ENCODE data around the gene DNAJC22.
A peak's percentile ranks its signal among the peaks of the same experiment; 100 is the strongest.
"Not testable (repeated sequence)": the region's sequence is repeated elsewhere in the genome, so short reads cannot be mapped to it uniquely, and the experiment has no call there.

The DNAJC22 gene

DNA sequence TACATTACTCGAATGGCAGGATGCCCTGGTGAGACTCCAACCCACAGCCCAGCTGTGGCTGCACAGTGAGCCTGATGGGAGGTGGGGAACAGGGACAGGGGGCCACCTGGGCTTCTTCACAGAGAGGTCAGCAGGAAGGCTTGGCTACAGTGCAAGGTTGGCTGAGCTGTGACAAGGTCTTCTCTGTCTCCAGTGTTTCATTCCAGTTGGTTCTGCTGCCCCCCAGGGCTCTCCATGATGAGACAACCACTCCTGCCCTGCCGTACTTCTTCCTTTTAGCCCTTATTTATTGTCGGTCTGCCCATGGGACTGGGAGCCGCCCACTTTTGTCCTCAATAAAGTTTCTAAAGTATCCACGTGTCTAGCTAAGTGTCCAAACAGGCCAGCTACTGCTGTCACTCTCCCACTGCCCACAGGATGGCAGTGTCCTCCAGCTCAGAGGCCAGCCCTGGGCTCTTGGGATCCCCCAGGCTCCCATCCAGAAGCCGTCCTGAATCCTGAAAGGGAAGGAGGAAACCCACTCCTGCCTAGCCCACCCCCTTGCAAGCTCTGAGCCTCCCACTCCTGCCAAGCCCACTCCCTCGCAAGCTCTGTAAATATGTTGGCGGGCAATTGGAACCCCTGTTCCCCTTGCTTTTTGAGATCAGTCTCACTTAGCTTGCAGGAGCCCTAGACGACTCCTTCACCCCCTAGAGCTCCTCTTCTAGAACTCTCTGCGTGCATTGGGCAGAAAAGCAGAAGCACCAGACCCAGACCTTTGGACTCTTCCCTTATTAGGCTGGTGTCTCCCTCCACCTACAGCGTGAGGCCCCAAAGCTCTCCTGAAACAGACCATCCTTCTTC lies 15.1 kb upstream of the DNAJC22 start:
- DNase-seq, result no peak

DNA sequence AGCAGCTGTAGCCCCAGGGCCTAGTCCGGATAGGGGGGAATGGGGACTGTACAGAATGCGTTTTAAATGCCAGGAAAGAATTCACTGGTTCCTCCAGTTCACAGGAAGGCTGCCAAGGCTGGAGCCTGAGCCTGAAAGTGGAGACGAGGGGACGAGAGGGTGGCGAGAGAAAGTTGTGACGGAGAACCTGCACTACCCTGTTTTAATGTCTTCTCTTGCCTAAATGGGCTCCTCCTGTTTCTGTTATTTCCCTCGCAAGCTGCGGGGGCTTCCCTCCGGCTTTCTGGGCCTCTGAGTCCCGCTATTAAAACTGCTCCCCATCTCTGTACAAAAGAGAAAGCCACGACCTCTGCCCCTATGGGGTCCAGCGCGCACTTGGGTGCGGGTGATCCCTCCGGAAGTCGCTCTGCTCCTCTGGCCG lies 14.2 kb upstream of the DNAJC22 start:
- no peak for DNase-seq

DNA sequence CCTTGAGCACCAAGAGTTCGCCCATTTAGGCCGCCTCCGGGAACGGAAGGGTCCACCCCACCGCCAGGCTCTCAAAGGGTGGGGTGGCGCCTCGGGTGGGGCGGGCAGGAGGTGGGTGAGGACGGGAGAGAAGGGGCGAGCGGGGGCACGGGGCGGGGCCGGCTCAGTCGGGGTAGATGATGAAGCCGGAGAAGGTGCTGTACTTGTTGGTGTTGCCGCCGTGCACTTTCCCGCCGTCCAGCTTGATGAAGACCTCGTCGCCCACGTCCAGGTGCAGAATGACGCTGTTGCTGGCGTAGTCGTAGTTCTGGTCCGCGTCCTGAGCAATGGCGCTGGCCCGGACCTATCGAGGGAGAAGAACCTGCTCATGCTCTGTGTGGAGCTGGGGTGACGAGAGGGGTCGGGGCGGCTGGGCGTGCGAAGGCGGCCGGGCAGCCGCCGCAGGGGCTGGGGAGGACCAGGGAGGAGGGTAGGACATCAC lies 13.8 kb upstream of the DNAJC22 start:
- no peak for DNase-seq

DNA sequence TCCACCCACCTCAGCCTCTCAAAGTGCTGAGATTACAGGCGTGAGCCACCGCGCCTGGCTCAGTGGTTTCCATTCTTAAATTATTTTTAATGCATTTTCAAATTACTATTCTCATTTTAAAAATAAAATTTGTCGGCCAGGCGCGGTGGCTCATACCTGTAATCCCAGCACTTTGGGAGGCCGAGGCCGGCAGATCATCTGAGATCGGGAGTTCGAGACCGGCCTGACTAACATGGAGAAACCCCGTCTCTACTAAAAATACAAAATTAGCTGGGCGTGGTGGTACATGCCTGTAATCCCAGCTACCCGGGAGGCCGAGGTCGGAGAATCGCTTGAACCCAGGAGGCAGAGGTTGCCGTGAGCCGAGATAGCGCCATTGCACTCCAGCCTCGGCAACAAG lies 12.9 kb upstream of the DNAJC22 start:
- DNase-seq, result not testable (repeated sequence)

DNA sequence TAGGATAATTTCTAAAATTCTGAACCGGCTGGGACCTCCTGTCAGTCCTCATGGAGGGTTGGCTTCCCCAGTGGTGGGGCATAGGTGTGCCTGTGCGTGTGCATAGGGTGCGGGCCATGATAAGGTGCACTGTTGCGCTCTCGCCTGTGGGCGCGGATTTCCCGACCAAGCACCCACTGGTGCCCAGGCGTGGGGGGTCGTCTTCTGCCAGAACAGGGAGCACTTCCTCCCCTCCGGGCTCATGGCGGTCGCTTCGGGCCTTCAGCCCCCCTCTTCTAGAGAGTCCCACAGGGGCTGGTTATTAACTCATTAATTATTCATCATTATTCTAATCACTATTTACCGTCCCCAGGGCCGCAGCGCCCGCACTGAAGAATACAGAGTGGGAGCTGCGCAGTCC lies 12.5 kb upstream of the DNAJC22 start:
- no peak for DNase-seq

GRCh38 chr12:49334681-49335080 lies 12.0 kb upstream of the DNAJC22 start:
- no peak for DNase-seq

DNA sequence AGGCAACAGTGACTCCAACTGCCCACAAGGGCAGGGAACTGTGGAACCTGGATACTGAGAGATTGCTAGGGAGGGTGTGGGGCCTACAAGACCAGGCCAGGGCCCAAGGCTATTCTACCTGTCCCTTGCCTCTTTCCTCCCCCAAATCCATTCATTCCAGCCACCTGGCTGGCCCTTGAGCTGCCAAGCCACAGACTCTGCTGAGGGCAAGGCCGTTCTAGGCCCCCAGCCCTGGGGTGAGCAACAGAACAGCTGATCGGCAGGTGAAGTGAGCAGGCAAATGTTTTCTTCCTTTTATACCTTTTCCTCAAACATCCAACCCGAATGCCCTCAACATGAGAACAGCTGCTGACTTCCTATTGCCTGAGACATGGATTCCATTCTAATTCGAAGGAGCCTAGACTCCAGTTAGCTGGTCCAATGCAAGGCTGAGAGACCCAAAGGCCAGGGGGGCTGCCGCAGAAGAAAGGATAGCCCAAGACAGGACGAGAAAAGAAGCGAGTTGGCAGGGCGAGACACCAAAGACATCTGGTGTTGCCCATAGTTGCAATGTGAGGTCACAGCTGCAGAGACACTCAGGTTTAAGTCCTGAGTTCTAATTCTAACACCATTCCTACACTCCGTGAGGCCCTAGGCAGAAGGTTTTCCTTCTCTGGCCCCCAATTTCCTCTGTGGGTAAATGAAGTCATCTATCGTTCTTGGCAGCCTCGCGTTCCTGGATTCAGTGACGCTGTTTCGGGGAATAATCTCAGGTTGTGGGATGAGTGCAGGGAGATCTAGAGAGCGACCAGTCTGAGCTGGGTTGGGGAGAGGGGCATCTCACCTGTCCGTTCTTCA lies 11.4 kb upstream of the DNAJC22 start:
- no peak for DNase-seq

DNA sequence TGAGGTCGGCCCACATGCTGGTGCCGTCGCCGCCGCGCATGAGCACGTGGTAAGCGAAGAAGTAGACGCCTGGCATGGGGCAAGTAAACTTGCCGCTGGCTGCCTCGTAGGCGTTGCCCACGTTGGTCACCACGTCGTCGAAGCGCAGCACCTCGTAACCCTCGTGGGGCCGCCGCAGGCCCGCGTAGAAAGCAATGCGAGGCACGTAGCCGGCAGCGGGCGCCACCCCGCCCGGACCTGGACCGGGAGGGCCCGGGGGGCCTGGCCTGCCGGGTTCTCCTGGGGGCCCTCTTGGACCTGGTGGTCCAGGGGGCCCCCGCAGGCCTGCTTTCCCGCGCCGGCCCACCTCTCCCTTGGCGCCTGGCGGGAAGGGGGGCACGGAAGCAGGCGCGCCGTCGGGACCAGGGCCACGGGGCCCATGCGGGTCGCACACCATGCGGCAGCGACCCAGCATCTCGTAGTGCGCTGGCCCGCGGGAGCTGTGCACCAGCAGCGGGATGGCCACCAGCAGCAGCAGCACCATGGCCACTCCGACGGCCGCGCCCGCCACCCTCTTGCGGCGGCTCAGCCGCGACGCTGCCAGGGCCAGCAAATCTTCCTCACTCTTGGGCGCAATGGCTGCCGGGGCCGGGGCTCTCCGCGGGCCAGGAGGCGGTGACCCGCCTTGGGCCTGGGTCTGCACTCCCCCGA lies 10.6 kb upstream of the DNAJC22 start:
- DNase-seq, result no peak

DNA sequence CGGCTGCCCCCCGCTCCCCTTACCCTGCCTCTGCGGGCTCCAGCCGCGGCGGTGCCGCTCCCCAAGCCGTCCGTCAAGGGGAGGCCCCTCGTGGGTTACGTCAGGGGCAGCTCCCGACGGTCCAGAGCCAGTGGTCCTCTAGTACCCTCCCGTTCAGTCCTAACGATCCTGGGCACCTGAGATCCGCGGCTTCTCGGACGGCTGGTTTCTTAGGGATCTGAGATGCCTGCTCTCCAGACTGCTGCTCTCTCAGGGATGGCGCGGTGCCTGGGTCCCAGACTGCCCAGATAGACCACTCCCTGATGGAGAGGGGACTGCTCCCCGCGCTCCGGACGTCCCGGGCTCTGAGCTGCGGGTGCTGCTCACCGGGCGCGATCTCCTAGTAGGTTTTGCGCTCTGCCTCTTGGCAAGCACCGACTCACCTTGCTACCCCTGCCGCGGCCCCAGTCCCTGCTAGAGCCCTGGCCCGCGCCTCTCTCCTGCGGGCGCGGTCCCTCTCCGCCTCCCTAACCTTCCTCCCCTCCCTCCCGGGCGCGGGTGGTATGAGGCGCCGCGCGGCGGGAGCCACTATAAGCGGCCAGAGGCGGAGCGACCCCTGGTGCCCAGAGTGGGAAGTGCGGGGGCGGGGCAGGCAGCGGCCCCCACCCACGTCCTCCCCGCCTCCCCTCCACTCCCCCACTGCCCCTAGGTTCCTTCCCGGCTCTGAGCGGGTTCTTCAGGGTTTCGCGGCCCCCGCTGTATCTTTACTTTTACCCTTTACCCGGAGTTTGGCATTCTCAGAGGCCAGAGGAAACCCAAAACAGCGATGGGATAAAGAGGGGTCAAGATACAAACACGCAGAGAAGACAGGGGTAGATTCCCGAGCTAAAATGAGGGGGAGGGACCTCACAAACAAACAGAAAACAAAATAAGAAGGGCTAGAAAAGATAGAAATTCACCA lies 9.8 kb upstream of the DNAJC22 start, which contains the start of gene C1QL4:
Gene C1QL4, minus strand, starts transcription at position 544 of the 940 bp plus-strand sequence. CDS start 711 bp downstream, outside the sequence.
- peak; percentile 84 to 85 for DNase-seq

DNA sequence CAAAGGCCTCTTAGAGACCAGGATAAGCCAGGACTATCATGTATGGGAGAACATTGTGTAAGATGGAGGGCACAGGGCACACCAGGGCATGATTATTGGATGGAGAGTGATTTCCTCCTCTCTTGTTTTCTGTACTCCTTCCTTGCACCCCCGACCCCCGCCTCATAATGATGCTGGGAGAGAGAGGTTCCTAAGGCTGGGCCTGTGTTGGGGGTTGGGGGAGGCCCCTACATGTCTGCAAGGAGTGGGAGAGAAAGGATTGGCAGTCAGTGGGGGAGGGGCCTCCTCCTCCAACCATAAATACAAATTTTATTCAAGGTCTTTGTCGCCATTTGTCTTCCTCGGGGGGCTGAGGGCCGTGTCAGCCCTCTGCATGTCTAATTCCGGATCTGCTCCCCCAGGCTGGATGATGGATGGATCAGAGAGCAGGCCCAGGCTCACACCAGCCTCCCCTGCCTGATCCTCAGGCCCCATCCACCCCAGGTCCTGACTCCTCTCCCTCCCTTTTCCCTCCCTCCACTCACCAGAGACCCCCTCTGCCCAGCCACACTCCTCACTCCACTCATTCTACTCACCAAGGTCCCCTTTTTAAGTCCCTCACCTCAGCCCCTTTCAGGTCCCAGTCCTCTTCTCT lies 7.7 kb upstream of the DNAJC22 start:
- DNase-seq, result no peak

DNA sequence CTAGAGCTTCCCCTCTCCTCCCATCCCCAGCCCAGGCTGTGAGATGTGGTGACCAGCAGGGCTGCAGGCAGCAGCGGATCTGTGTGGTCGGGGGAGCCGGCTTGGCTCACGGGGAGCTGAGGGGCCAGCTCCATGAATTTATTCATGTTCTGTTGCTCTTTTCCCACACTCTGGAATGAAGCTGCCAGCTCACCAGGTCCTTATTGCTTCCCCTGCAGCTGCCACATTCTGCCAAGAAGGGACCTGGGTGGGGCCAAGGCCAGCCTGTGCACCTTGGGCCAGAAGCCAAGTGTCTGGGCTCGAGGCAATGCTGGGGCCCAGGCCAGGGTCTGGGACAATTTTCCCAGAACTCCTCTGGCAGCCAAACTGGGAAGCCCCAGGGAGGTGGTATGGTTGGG lies 7.2 kb upstream of the DNAJC22 start:
- no peak for DNase-seq

DNA sequence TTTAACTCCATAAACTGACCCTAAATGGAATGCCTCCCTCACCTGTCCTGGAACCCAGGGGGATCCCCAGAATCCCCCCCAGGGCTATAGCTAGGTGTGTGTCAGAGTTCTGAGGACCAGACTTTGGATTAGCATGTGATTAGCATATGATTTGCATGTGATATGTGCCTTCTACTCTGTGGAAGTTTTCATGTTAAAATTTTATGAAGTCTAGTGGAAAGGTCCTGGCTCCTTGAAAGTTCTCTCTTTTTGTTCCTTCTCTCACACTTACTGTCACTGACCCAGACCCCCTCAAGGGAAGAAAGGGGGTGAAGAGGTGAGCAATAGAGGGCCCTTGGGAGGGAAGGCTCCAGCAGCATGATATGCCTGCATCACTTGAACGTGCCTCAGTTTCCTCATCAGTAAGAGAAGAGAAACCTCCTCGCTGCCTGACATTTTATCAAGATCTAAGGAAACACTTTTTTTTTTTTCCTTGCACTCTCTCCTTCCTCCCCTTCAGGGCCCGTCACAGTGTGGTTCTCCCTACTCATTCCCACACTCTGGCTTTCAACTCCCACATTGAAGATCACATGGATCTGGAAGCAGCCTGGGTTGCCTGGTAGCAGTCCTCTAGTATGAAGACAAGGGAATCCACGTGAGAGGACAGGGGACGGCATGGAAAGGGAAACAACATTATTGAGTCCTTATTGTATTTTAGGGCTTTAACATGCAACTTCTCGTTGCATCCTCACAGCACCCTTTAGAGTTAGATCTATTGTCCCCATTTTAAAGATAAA lies 6.4 kb upstream of the DNAJC22 start:
- no peak for DNase-seq

DNA sequence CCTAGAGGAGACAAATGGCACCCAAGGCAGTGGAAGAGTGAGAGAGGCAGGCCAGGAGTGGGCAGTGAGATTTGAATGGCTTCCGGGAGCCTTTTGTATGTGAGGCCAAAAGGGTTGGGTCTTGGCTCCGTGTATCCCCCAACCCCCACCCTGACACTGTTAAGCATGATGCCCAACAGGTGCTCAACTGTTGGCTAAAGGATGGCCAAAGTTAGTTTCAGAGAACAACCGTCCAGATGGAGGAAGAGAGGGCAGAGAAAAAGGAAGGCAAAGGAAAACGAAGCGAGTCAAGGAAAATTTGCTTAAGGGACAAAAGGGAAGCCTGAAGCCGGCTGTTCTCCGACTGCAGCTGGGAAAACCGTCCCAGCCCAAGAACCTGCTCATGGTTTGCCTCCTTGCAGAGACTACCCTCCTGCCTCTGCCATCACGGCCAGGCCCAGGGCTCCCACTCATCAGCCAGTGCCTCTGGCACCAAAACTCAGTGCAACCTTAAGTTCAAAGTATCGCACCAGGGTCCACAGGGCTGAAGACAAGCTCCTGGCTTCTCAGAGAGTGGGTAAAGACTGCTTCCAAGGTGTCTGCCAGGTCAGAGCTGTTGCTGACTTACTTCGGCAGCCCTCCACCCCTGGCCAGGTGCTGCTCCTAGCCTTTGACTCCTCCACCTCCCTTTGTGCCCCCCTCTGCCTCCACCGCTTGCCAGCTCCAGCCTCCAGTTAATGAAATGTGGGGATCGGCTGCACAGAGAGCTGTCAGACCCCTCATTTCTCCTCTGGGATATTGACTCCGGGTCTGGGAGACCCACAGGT lies 5.5 kb upstream of the DNAJC22 start:
- no peak for DNase-seq

GRCh38 chr12:49341777-49342065 lies 5.0 kb upstream of the DNAJC22 start:
- DNase-seq, result no peak

DNA sequence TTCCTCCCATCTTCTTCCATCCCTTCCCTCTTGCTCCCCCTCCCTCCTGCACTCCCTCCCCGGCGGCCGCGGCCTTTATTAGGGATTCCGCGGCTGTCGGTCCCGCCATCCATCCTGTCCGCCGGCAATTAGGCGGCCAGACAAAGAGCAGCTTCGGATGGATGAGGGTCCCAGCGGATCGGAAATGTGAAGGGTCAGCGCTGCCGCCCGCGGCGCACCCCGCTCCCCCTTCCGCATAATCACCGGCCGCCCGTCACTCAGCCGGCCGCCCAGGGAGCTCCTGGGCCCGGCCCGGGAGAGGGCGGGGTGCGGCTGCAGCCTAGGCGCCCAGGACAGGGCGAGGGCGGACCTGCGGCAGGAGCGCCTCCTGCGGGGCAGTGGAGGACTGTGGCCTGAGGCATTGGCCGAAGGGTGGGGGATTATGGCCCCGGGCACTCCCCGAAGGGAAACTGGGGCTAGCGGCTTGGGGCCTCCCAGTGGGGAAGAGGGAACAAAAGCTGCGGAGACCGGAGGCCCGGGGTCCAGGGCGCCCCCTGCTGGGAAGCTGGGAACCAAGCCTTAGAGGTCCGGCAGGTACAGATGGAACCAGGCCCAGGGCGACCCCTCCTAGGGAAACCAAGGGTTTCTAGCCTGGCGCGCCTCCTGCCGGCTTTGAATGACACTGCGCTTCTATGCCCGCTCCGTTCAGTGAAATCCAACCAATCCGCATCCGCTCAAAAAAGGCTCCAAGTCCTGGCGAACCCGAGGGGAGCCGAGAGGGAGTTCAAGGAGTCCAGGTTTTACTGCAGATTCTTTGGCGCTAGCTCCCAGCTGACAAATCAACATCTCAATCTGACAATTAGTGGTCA lies 4.4 kb upstream of the DNAJC22 start:
- peak; percentile 95 to 97 for DNase-seq

- peak; percentile 16 to 32 for DNase-seq
Observed at GRCh38 chr12:49342914-49343731, 3.6 kb upstream of the DNAJC22 start.

GRCh38 chr12:49344486-49345050 lies 2.1 kb upstream of the DNAJC22 start:
- no peak for DNase-seq

All from NCI-H187 (cell line).